Measurements from ENCODE around the gene CNOT8. TPM values are rescaled to one million over a fixed set of nuclear protein-coding genes. Genes with fewer than 3 reads are reported as not detected.

CNOT8 gene
- total and polyA plus RNA-seq, 9 of the 15 experiments (the other 6 are each of a cell fraction or from before 2014, with no cell fraction given): 15.2 to 68.9 (median 52.1) TPM

GRCh38 chr5:154840435-154841272 is 17.8 kb upstream of the CNOT8 start (continued):
- TF ChIP-seq ZNF609 (CRISPR knock-in tag; IDR thresholded peaks at IDR 0.05; ENCODE audit: borderline replicate concordance): no peak
- TF ChIP-seq NR2F6 (CRISPR knock-in tag; IDR thresholded peaks at IDR 0.05): no peak
- TF ChIP-seq PRPF4 (IDR thresholded peaks at IDR 0.05; ENCODE audit: insufficient read depth, low read depth, low read length, poor library complexity, severe bottlenecking): no peak
- no peak for TF ChIP-seq PURB (CRISPR knock-in tag; IDR thresholded peaks at IDR 0.05; ENCODE audit: low read depth)
- no peak for TF ChIP-seq ZFP91 (CRISPR knock-in tag; IDR thresholded peaks at IDR 0.05)
- no peak for TF ChIP-seq FOXA1 (IDR thresholded peaks at IDR 0.05; ENCODE audit: borderline replicate concordance)
- TF ChIP-seq NR4A1 (CRISPR knock-in tag; IDR thresholded peaks at IDR 0.05): no peak
- 0 out of 2 replicates have a peak, but pooled peaks have one; percentile 40 for TF ChIP-seq NR4A1 (tag; IDR thresholded peaks at IDR 0.05)
- no peak for TF ChIP-seq SRSF1 (IDR thresholded peaks at IDR 0.05; ENCODE audit: low read depth, low read length)
- TF ChIP-seq MEIS2 (IDR thresholded peaks at IDR 0.05; ENCODE audit: partially characterized antibody): peak; percentile 47
- peak; percentile 89 for TF ChIP-seq NBN (IDR thresholded peaks at IDR 0.05; ENCODE audit: low read depth)
- TF ChIP-seq SRSF9 (IDR thresholded peaks at IDR 0.05; ENCODE audit: borderline replicate concordance, low read depth, low read length): no peak
- no peak for TF ChIP-seq RBM34 (IDR thresholded peaks at IDR 0.05; ENCODE audit: borderline replicate concordance, insufficient read depth, low read length)
- no peak for TF ChIP-seq RB1 (IDR thresholded peaks at IDR 0.05; ENCODE audit: low read depth)
- no peak for TF ChIP-seq ZC3H4 (CRISPR knock-in tag; IDR thresholded peaks at IDR 0.05; ENCODE audit: borderline replicate concordance)
- TF ChIP-seq ETS2 (tag; IDR thresholded peaks at IDR 0.05; ENCODE audit: borderline replicate concordance, poor library complexity, severe bottlenecking): no peak
- TF ChIP-seq RNF2 (IDR thresholded peaks at IDR 0.05): peak; percentile 73; the same call in 1 of the 2 replicates
- TF ChIP-seq HCFC1 (IDR thresholded peaks at IDR 0.05; ENCODE audit: low read depth, low read length): no peak
- no peak for TF ChIP-seq BRCA1 (IDR thresholded peaks at IDR 0.05)
- TF ChIP-seq BRCA1 (CRISPR knock-in tag; IDR thresholded peaks at IDR 0.05): no peak
- TF ChIP-seq TEAD2 (tag; IDR thresholded peaks at IDR 0.05): no peak
- TF ChIP-seq ZNF778 (CRISPR knock-in tag; IDR thresholded peaks at IDR 0.05): no peak
- TF ChIP-seq YBX1 (IDR thresholded peaks at IDR 0.05): no peak
